LNCAP (cell line): Measurements from ENCODE around the gene TGM5.

Experiments used
- CTCF ChIP-seq: fragments of 450-650 bp; IDR thresholded peaks from 2 replicates; pipeline ENCODE4 v1.5.1; 2017; ENCODE audit warnings: mild to moderate bottlenecking

The TGM5 gene

GRCh38 chr15:43226436-43227305 is 40.1 kb downstream of the TGM5 start:
- no peak for TF ChIP-seq CTCF

- TF ChIP-seq CTCF: peak; percentile 84
Measured at GRCh38 chr15:43225201-43225949, 41.4 kb downstream of the TGM5 start.

- no peak for TF ChIP-seq CTCF
Measured at GRCh38 chr15:43221422-43221821, 45.3 kb downstream of the TGM5 start.

GRCh38 chr15:43220991-43221403 is 45.7 kb downstream of the TGM5 start, which contains the start of gene EPB42:
Gene EPB42 (minus strand): TSS chr15:43221018. CDS start chr15:43220825, 193 bp downstream.
- no peak for TF ChIP-seq CTCF

GRCh38 chr15:43219929-43220928 is 46.5 kb downstream of the TGM5 start:
- no peak for TF ChIP-seq CTCF

- no peak for TF ChIP-seq CTCF
Measured at GRCh38 chr15:43218908-43219706, 47.6 kb downstream of the TGM5 start.
